HCT116 (cell line): ENCODE results near the gene ANKRD44. TPM values are rescaled to one million over a fixed set of nuclear protein-coding genes. Genes with fewer than 3 reads are reported as not detected.

ENCODE experiments used
- ATAC-seq: fragments of 200-7000 bp; cut with Tn5 transposase; 2 replicates; pipeline ENCODE4 v1.9.1; 2020; ENCODE audit warnings: mild to moderate bottlenecking, moderate library complexity
- BruUV-seq: library from RNA; stranded (reverse); fragments of 400-500 nt; replicated peaks from 2 replicates; lab custom pipeline; 2021; lab: Mats Ljungman, UMichigan
- CTCF ChIA-PET: fragments of 300-600 bp; sonication (Branson Sonifier 250); formaldehyde crosslinking; loops from one replicate; lab custom pipeline; 2021; ENCODE audit warnings: antibody characterized with exemption; lab: Charles Lee
- POLR2A ChIA-PET: fragments of 300-600, 350-600 bp; sonication (Branson Sonifier 250); formaldehyde crosslinking; loops from one replicate; lab custom pipeline; 2021; ENCODE audit warnings: antibody characterized with exemption; lab: Charles Lee
- RAD21 ChIA-PET, 2 experiments: fragments of 300-600 bp; sonication (Branson Sonifier 250); formaldehyde crosslinking; loops; one replicate each; lab custom pipeline; 2023; ENCODE audit warnings: low total read pairs in 2 of 2; ENCODE audit not compliant: uncharacterized antibody in 2 of 2, unreplicated experiment in 2 of 2, low non-redundant PET in 1 of 2; lab: Charles Lee
- DNase-seq: peaks from one replicate; pipeline ENCODE4 v3.0.0-alpha.2; 2010; ENCODE audit warnings: low read depth, low spot score
- H2AFZ ChIP-seq: fragments of 200-600 bp; shearing (Covaris generic), sonication (generic); 2 replicates; pipeline ENCODE4 v1.6.1; 2017; ENCODE audit warnings: low read depth, mixed run types, mixed read lengths, antibody characterized with exemption, low read length; ENCODE audit not compliant: poor library complexity, severe bottlenecking
- H3K27ac ChIP-seq: 2 replicates; pipeline ENCODE4 v1.5.1; 2012; ENCODE audit warnings: low read depth, low read length
- H3K27me3 ChIP-seq: fragments of 200-600 bp; sonication (generic); 2 replicates; pipeline ENCODE4 v1.6.1; 2016; ENCODE audit warnings: mixed run types, low read length, mixed read lengths; ENCODE audit not compliant: insufficient read depth
- H3K36me3 ChIP-seq, 2 experiments: fragments of 200-500 bp in 1 of 2; fragments of 200-600 bp in 1 of 2; sonication (Bioruptor generic) in 1 of 2; sonication (generic) in 1 of 2; 2 replicates each; pipeline versions ENCODE4 v1.5.1 to v1.6.1; 2014 to 2016; ENCODE audit warnings: low read length in 2 of 2, inconsistent platforms in 1 of 2, mixed read lengths in 1 of 2, mixed run types in 1 of 2; ENCODE audit not compliant: insufficient read depth in 2 of 2, control insufficient read depth in 1 of 2
- H3K4me1 ChIP-seq, 2 experiments: fragments of 200-600 bp in 1 of 2; sonication (generic) in 1 of 2; 2 replicates each; pipeline versions ENCODE4 v1.5.1 to v1.6.1; 2012 to 2017; ENCODE audit warnings: low read length in 2 of 2, inconsistent platforms in 1 of 2, mild to moderate bottlenecking in 1 of 2, mixed read lengths in 1 of 2, mixed run types in 1 of 2, moderate library complexity in 1 of 2; ENCODE audit not compliant: insufficient read depth in 2 of 2, control insufficient read depth in 1 of 2
- H3K4me2 ChIP-seq: fragments of 200-600 bp; sonication (generic); 2 replicates; pipeline ENCODE4 v1.6.1; 2017; ENCODE audit warnings: mixed run types, low read length, mixed read lengths
- H3K4me3 ChIP-seq, 2 experiments: fragments of 200-600 bp in 1 of 2; sonication (generic) in 1 of 2; replicated peaks in 1 of 2; 2 replicates each; pipeline ENCODE4 v1.5.1; 2011 to 2016; ENCODE audit warnings: low read length in 2 of 2, control low read depth in 1 of 2, low read depth in 1 of 2, mild to moderate bottlenecking in 1 of 2, mixed read lengths in 1 of 2, mixed run types in 1 of 2
- H3K79me2 ChIP-seq: fragments of 200-600 bp; sonication (generic); 2 replicates; pipeline ENCODE4 v1.6.1; 2017; ENCODE audit warnings: mild to moderate bottlenecking, mixed run types, low read length, moderate library complexity, mixed read lengths; ENCODE audit not compliant: insufficient read depth
- H3K9ac ChIP-seq: fragments of 200-600 bp; sonication (generic); 2 replicates; pipeline ENCODE4 v1.6.1; 2016; ENCODE audit warnings: low read length, mixed read lengths
- H3K9me2 ChIP-seq: fragments of 200-600 bp; sonication (generic), shearing (Covaris generic); 2 replicates; pipeline ENCODE4 v1.6.1; 2017; ENCODE audit warnings: mixed run types, mild to moderate bottlenecking, moderate library complexity; ENCODE audit not compliant: insufficient read depth
- H3K9me3 ChIP-seq, 2 experiments: fragments of 200-500 bp in 1 of 2; fragments of 200-600 bp in 1 of 2; sonication (Bioruptor generic) in 1 of 2; sonication (generic) in 1 of 2; 2 replicates each; pipeline ENCODE4 v1.6.1; 2014 to 2017; ENCODE audit warnings: low read length in 2 of 2, mixed read lengths in 2 of 2, inconsistent platforms in 1 of 2, low read depth in 1 of 2, mild to moderate bottlenecking in 1 of 2, mixed run types in 1 of 2, moderate library complexity in 1 of 2; ENCODE audit not compliant: control insufficient read depth in 1 of 2, insufficient read depth in 1 of 2
- H4K20me1 ChIP-seq: fragments of 200-600 bp; sonication (generic), shearing (Covaris generic); 2 replicates; pipeline ENCODE4 v1.6.1; 2017; ENCODE audit warnings: mixed run types, mild to moderate bottlenecking, moderate library complexity; ENCODE audit not compliant: insufficient read depth
- EGR1 ChIP-seq: IDR thresholded peaks from 2 replicates; pipeline ENCODE4 v1.6.1; 2012; ENCODE audit warnings: low read depth
- EZH2 ChIP-seq: fragments of 200-600 bp; sonication (generic); IDR thresholded peaks from 2 replicates; pipeline ENCODE4 v1.6.1; 2017; ENCODE audit warnings: antibody characterized with exemption, mixed run types
- POLR2A ChIP-seq: IDR thresholded peaks from 2 replicates; pipeline ENCODE4 v1.7.0; 2011; ENCODE audit warnings: borderline replicate concordance; ENCODE audit not compliant: insufficient read depth, insufficient read length; ENCODE audit errors: extremely low read depth
- POLR2AphosphoS5 ChIP-seq: IDR thresholded peaks from 2 replicates; pipeline ENCODE4 v1.6.1; 2011; ENCODE audit warnings: mild to moderate bottlenecking, low read depth, low read length, moderate library complexity
- RAD21 ChIP-seq: IDR thresholded peaks from 2 replicates; pipeline ENCODE4 v1.6.1; 2012; ENCODE audit warnings: low read depth, mild to moderate bottlenecking
- SP1 ChIP-seq: IDR thresholded peaks from 2 replicates; pipeline ENCODE4 v1.6.1; 2012; ENCODE audit warnings: low read depth
- YY1 ChIP-seq: IDR thresholded peaks from 2 replicates; pipeline ENCODE4 v1.6.1; 2011; ENCODE audit warnings: low read length, low read depth, moderate library complexity, mild to moderate bottlenecking; ENCODE audit not compliant: insufficient replicate concordance; ENCODE audit errors: extremely low read depth
- ZFX ChIP-seq: fragments of 450-650 bp; IDR thresholded peaks from 2 replicates; pipeline ENCODE4 v1.6.1; 2017
- ZNF274 ChIP-seq: fragments of 200-500 bp; sonication (Bioruptor generic); IDR thresholded peaks from 2 replicates; pipeline ENCODE4 v1.6.1; 2014; ENCODE audit warnings: mild to moderate bottlenecking, low read depth, low read length, inconsistent platforms
- intact Hi-C: fragments of 100-400 bp; cut with micrococcal nuclease; formaldehyde crosslinking; loops from 2 replicates; pipeline ENCODE4 v1.10.0; 2022
- total RNA-seq: library from RNA; stranded (reverse); gene quantifications from one replicate; pipeline ENCODE4 v1.2.1, GENCODE V29; 2021; ENCODE audit not compliant: unreplicated experiment
- TF ChIP-seq, protein P1 (sequence below), 3 experiments: fragments of 200-600 bp in 1 of 3; sonication (generic) in 1 of 3; IDR thresholded peaks in 2 of 3; conservative IDR thresholded peaks in 1 of 3; 2 replicates each; pipeline ENCODE4 v1.5.1; 2012 to 2017; ENCODE audit warnings: low read depth in 2 of 3, low read length in 2 of 3, antibody characterized with exemption in 1 of 3, borderline replicate concordance in 1 of 3, control low read depth in 1 of 3, mild to moderate bottlenecking in 1 of 3, mixed read lengths in 1 of 3, mixed run types in 1 of 3, moderate library complexity in 1 of 3; ENCODE audit not compliant: insufficient read depth in 1 of 3

ANKRD44 gene
- total RNA-seq, 1 experiment from 2014 or later, result 2.7 TPM

DNA sequence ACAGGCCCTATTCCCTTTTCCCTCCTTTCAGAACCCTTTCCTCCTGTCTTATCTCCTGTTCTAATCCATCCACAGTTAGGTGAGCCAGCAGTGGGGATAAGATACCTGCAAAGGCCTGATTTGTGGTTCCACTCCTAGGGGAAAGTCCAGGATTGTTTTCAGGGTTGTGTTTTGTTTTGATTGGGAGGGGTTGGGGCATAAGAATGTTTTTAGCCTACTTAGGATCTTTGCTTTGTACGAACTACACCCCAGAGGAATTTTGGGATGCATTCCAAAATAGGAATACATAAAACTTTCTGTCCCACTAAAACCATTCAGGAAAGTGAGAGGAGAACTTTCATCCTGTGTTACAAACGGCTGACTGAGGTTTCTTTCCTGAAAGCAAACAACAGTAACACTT lies 233.2 kb downstream of the ANKRD44 start:
- DNase-seq, result no peak
- ATAC-seq, result no peak
- Histone ChIP-seq H3K27ac (no peak overlapping the region), H4K20me1 (no peaks in the 10 kb centered on the region), H3K4me2 (no peak overlapping the region), H3K9me2 (no peaks in the 10 kb centered on the region), H3K4me3 (no peak overlapping the region), H3K79me2 (no peaks in the 10 kb centered on the region), H3K9ac (no peak overlapping the region), H3K36me3 (no peaks in the 10 kb centered on the region), H3K9me3 (no peaks in the 10 kb centered on the region), H2AFZ (no peak overlapping the region), H3K27me3 (no peaks in the 10 kb centered on the region), H3K4me1 (peaks cover 2 to 3% of the 10 kb centered on the region in 2 experiments; a peak in 2 of 4 replicates)
- no peak for TF ChIP-seq ZNF274
- TF ChIP-seq POLR2A, result no peak
- no peak for TF ChIP-seq YY1
- TF ChIP-seq EZH2, result no peak
- TF ChIP-seq SP1, result no peak
- no peak for TF ChIP-seq POLR2AphosphoS5
- TF ChIP-seq, protein P1, sequence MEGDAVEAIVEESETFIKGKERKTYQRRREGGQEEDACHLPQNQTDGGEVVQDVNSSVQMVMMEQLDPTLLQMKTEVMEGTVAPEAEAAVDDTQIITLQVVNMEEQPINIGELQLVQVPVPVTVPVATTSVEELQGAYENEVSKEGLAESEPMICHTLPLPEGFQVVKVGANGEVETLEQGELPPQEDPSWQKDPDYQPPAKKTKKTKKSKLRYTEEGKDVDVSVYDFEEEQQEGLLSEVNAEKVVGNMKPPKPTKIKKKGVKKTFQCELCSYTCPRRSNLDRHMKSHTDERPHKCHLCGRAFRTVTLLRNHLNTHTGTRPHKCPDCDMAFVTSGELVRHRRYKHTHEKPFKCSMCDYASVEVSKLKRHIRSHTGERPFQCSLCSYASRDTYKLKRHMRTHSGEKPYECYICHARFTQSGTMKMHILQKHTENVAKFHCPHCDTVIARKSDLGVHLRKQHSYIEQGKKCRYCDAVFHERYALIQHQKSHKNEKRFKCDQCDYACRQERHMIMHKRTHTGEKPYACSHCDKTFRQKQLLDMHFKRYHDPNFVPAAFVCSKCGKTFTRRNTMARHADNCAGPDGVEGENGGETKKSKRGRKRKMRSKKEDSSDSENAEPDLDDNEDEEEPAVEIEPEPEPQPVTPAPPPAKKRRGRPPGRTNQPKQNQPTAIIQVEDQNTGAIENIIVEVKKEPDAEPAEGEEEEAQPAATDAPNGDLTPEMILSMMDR (IDR thresholded peaks at IDR 0.05 in 2 of 3, conservative IDR thresholded peaks at IDR 0.05 in 1 of 3; ENCODE audit: borderline replicate concordance in 1 of 3, insufficient read depth in 1 of 3, low read depth in 2 of 3, low read length in 2 of 3), result no peak
- TF ChIP-seq RAD21, result no peak
- no peak for TF ChIP-seq EGR1
- TF ChIP-seq ZFX, result no peak
- intact Hi-C loops, result no loop called here
- POLR2A ChIA-PET, result no interaction called here
- RAD21 ChIA-PET, result no interaction called here
- no TSS peak for BruUV-seq
- CTCF ChIA-PET, result no interaction called here
